PC-3 (cell line): ENCODE results near the gene ZNF679.
"Not testable (repeated sequence)": the region's sequence is repeated elsewhere in the genome, so short reads cannot be mapped to it uniquely, and the experiment has no call there.

Source experiments
- CTCF ChIP-seq: fragments of 300-600 bp; sonication (generic); conservative IDR thresholded peaks from 2 replicates; pipeline ENCODE4 v1.5.1; 2017; ENCODE audit warnings: antibody characterized with exemption, low read depth, mild to moderate bottlenecking, low read length
- EZH2phosphoT487 ChIP-seq: fragments of 300-600 bp; sonication (generic); IDR thresholded peaks from 2 replicates; pipeline ENCODE4 v1.6.1; 2018; ENCODE audit warnings: mild to moderate bottlenecking, antibody characterized with exemption, low read length, borderline replicate concordance

- not testable (repeated sequence) for TF ChIP-seq EZH2phosphoT487, CTCF
Measured at GRCh38 chr7:64228174-64228573, at the start of gene ZNF679.
